Epithelial cell of proximal tubule (primary cell): ENCODE measurements around the gene NRP1. TPM values are rescaled to one million over a fixed set of nuclear protein-coding genes. Genes with fewer than 3 reads are reported as not detected.
A peak's percentile ranks its signal among the peaks of the same experiment; 100 is the strongest.

Experiments used
- DNase-seq: peaks from one replicate; pipeline ENCODE4 v3.0.0-alpha.2; 2011; ENCODE audit warnings: low read depth
- H3K4me3 ChIP-seq: 2 replicates; pipeline ENCODE4 v1.5.1; 2011; ENCODE audit warnings: low read depth, mild to moderate bottlenecking, low read length
- CTCF ChIP-seq: conservative IDR thresholded peaks from 2 replicates; pipeline ENCODE4 v1.5.1; 2012; ENCODE audit warnings: low read depth, mild to moderate bottlenecking, low read length
- total RNA-seq: library from RNA; depleted of rRNA; stranded (reverse); fragments of >200 nt; gene quantifications from 2 replicates; pipeline ENCODE4 v1.2.3, GENCODE V29; 2015

NRP1 gene
- total RNA-seq, 1 donor from 2014 or later, result 62.7 TPM

- H3K4me3 ChIP-seq, result peak overlapping the region; percentile 80
- TF ChIP-seq CTCF, result no peak
- no peak for DNase-seq
These were observed 2.0 kb downstream of the NRP1 start for GRCh38 chr10:33332183-33333065.

GRCh38 chr10:33331379-33331694 is 3.1 kb downstream of the NRP1 start:
- peak overlapping the region; percentile 80 for H3K4me3 ChIP-seq
- DNase-seq, result no peak
- TF ChIP-seq CTCF, result no peak

- peak overlapping the region; percentile 80 for H3K4me3 ChIP-seq
- no peak for DNase-seq
- peak; percentile 97 for TF ChIP-seq CTCF
These were observed 3.7 kb downstream of the NRP1 start for GRCh38 chr10:33330543-33331378.

GRCh38 chr10:33329178-33329577 is 5.3 kb downstream of the NRP1 start:
- TF ChIP-seq CTCF, result no peak
- peak overlapping the region; percentile 80 for H3K4me3 ChIP-seq
- DNase-seq, result no peak

GRCh38 chr10:33328253-33328652 is 6.2 kb downstream of the NRP1 start:
- no peak for TF ChIP-seq CTCF
- H3K4me3 ChIP-seq, result no peak overlapping the region
- DNase-seq, result no peak

- TF ChIP-seq CTCF, result peak; percentile 55
- H3K4me3 ChIP-seq, result no peak overlapping the region
- DNase-seq, result no peak
These were observed 6.7 kb downstream of the NRP1 start for GRCh38 chr10:33327751-33328150.

GRCh38 chr10:33326933-33327332 is 7.5 kb downstream of the NRP1 start:
- H3K4me3 ChIP-seq, result no peak overlapping the region
- no peak for DNase-seq
- no peak for TF ChIP-seq CTCF
